ENCODE results near the gene TXNDC8.
"Not testable (repeated sequence)": the region's sequence is repeated elsewhere in the genome, so short reads cannot be mapped to it uniquely, and the experiment has no call there.

The TXNDC8 gene

GRCh38 chr9:110328763-110329162, 8.9 kb downstream of the TXNDC8 start:
- no peak for DNase-seq (ENCODE audit: low read depth in 3 of 3, low spot score in 1 of 3)

- DNase-seq (ENCODE audit: low read depth in 3 of 3, low spot score in 1 of 3): no peak
These were observed 9.9 kb downstream of the TXNDC8 start for GRCh38 chr9:110327716-110328115.

GRCh38 chr9:110323818-110324217, 13.8 kb downstream of the TXNDC8 start:
- no peak for DNase-seq (ENCODE audit: low read depth in 3 of 3, low spot score in 1 of 3)

GRCh38 chr9:110320651-110321445, 16.8 kb downstream of the TXNDC8 start:
- no peak for DNase-seq (ENCODE audit: low read depth in 3 of 3, low spot score in 1 of 3)

GRCh38 chr9:110319781-110320492, 17.7 kb downstream of the TXNDC8 start:
- DNase-seq (ENCODE audit: low read depth in 3 of 3, low spot score in 1 of 3): no peak

GRCh38 chr9:110317911-110318310, 19.8 kb downstream of the TXNDC8 start:
- no peak for DNase-seq (ENCODE audit: low read depth in 3 of 3, low spot score in 1 of 3)

GRCh38 chr9:110316261-110317075, 21.2 kb downstream of the TXNDC8 start:
- DNase-seq (ENCODE audit: low read depth in 3 of 3, low spot score in 1 of 3): no peak

- DNase-seq (ENCODE audit: low read depth in 3 of 3, low spot score in 1 of 3): not testable (repeated sequence)
These were observed 25.7 kb downstream of the TXNDC8 start for GRCh38 chr9:110311978-110312377.

- DNase-seq (ENCODE audit: low read depth in 3 of 3, low spot score in 1 of 3): no peak
These were observed 28.0 kb downstream of the TXNDC8 start for GRCh38 chr9:110309681-110310080.

GRCh38 chr9:110308633-110309038, 29.0 kb downstream of the TXNDC8 start:
- no peak for DNase-seq (ENCODE audit: low read depth in 3 of 3, low spot score in 1 of 3)

- DNase-seq (ENCODE audit: low read depth in 3 of 3, low spot score in 1 of 3): no peak
These were observed 30.5 kb downstream of the TXNDC8 start for GRCh38 chr9:110307191-110307590.

GRCh38 chr9:110303133-110303532, 34.5 kb downstream of the TXNDC8 start:
- no peak for DNase-seq (ENCODE audit: low read depth in 3 of 3, low spot score in 1 of 3)

GRCh38 chr9:110298043-110298605, 39.5 kb downstream of the TXNDC8 start:
- no peak for DNase-seq (ENCODE audit: low read depth in 3 of 3, low spot score in 1 of 3)

- DNase-seq (ENCODE audit: low read depth in 3 of 3, low spot score in 1 of 3): no peak
These were observed 44.4 kb downstream of the TXNDC8 start for GRCh38 chr9:110293248-110293647.

GRCh38 chr9:110291921-110292557, 45.6 kb downstream of the TXNDC8 start:
- no peak for DNase-seq (ENCODE audit: low read depth in 3 of 3, low spot score in 1 of 3)

GRCh38 chr9:110290001-110290400, 47.7 kb downstream of the TXNDC8 start:
- no peak for DNase-seq (ENCODE audit: low read depth in 3 of 3, low spot score in 1 of 3)

- no peak for DNase-seq (ENCODE audit: low read depth in 3 of 3, low spot score in 1 of 3)
These were observed 49.2 kb downstream of the TXNDC8 start for GRCh38 chr9:110288503-110288902.

- DNase-seq (ENCODE audit: low read depth in 3 of 3, low spot score in 1 of 3): no peak
These were observed 50.4 kb downstream of the TXNDC8 start for GRCh38 chr9:110287289-110287680.

- DNase-seq (ENCODE audit: low read depth in 3 of 3, low spot score in 1 of 3): no peak
These were observed 53.3 kb downstream of the TXNDC8 start for GRCh38 chr9:110284211-110284844.

- DNase-seq (ENCODE audit: low read depth in 3 of 3, low spot score in 1 of 3): no peak
These were observed 53.9 kb downstream of the TXNDC8 start for GRCh38 chr9:110283751-110284150.

GRCh38 chr9:110282739-110283081, 55.0 kb downstream of the TXNDC8 start:
- DNase-seq (ENCODE audit: low read depth in 3 of 3, low spot score in 1 of 3): no peak

All from stimulated activated CD4-positive, alpha-beta T cell treated with anti-CD3 and anti-CD28 coated beads, TNF-alpha, amount 100 ng/mL, for 1 hour (primary cell).